A673 (cell line): ENCODE data around the gene SUCLG2. TPM values are rescaled to one million over a fixed set of nuclear protein-coding genes. Genes with fewer than 3 reads are reported as not detected.

Experiments
- BruUV-seq: library from RNA; stranded (reverse); fragments of 400-500 nt; replicated peaks from 2 replicates; lab custom pipeline; 2021; lab: Mats Ljungman, UMichigan
- CTCF ChIA-PET: fragments of 300-600 bp; sonication (Branson Sonifier 250); formaldehyde crosslinking; loops from one replicate; lab custom pipeline; 2022; ENCODE audit warnings: antibody characterized with exemption; lab: Charles Lee
- POLR2A ChIA-PET: fragments of 300-600 bp; sonication (Branson Sonifier 250); formaldehyde crosslinking; loops from one replicate; lab custom pipeline; 2022; ENCODE audit warnings: antibody characterized with exemption; ENCODE audit not compliant: low non-redundant PET; lab: Charles Lee
- DNase-seq: peaks from one replicate; pipeline ENCODE4 v3.0.0-alpha.2; 2015; ENCODE audit warnings: low spot score
- H3K27ac ChIP-seq: fragments of 200-600 bp; sonication (generic); 2 replicates; pipeline ENCODE4 v1.5.1; 2016; ENCODE audit warnings: mixed run types, low read depth, mild to moderate bottlenecking, mixed read lengths, antibody characterized with exemption, low read length; ENCODE audit not compliant: poor library complexity, severe bottlenecking
- H3K27me3 ChIP-seq: fragments of 200-600 bp; sonication (generic); replicated peaks from 2 replicates; pipeline ENCODE4 v1.6.1; 2017; ENCODE audit warnings: mixed run types, low read depth, mild to moderate bottlenecking, mixed read lengths, antibody characterized with exemption, low read length; ENCODE audit not compliant: insufficient read depth, poor library complexity
- H3K36me3 ChIP-seq: fragments of 200-600 bp; sonication (generic); 2 replicates; pipeline ENCODE4 v1.6.1; 2016; ENCODE audit warnings: mixed run types, mild to moderate bottlenecking, mixed read lengths, antibody characterized with exemption, low read length; ENCODE audit not compliant: insufficient read depth, poor library complexity, severe bottlenecking
- H3K4me1 ChIP-seq: fragments of 200-600 bp; sonication (generic); 2 replicates; pipeline ENCODE4 v1.6.1; 2017; ENCODE audit warnings: mixed run types, mild to moderate bottlenecking, mixed read lengths, antibody characterized with exemption, low read length; ENCODE audit not compliant: insufficient read depth, poor library complexity, severe bottlenecking
- H3K4me3 ChIP-seq: fragments of 200-600 bp; sonication (generic); 2 replicates; pipeline ENCODE4 v1.5.1; 2016; ENCODE audit warnings: low read depth, mixed run types, mild to moderate bottlenecking, mixed read lengths, low read length; ENCODE audit not compliant: poor library complexity, severe bottlenecking
- H3K9me3 ChIP-seq: fragments of 200-600 bp; sonication (generic); 2 replicates; pipeline ENCODE4 v1.6.1; 2016; ENCODE audit warnings: mixed run types, low read depth, mild to moderate bottlenecking, mixed read lengths, antibody characterized with exemption, low read length; ENCODE audit not compliant: poor library complexity, severe bottlenecking
- CTCF ChIP-seq: fragments of 300-800, 200-600 bp; sonication (generic); conservative IDR thresholded peaks from 2 replicates; pipeline ENCODE4 v1.5.1; 2017; ENCODE audit warnings: low read depth, mild to moderate bottlenecking, antibody characterized with exemption, low read length, moderate library complexity, mixed read lengths
- EZH2 ChIP-seq: fragments of 200-600 bp; sonication (generic); IDR thresholded peaks from 2 replicates; pipeline ENCODE4 v1.6.1; 2017; ENCODE audit warnings: borderline replicate concordance, low read depth, mild to moderate bottlenecking, mixed read lengths, antibody characterized with exemption, low read length; ENCODE audit not compliant: poor library complexity, severe bottlenecking
- intact Hi-C: fragments of 100-400 bp; cut with micrococcal nuclease; formaldehyde crosslinking; loops from one replicate; pipeline ENCODE4 v1.10.0; 2022; ENCODE audit not compliant: unreplicated experiment
- total RNA-seq: library from RNA; stranded (reverse); gene quantifications from 2 replicates; pipeline ENCODE4 v1.2.3, GENCODE V29; 2021

Gene SUCLG2
- total RNA-seq, 1 experiment from 2014 or later: 7.4 TPM

- POLR2A ChIA-PET: no interaction called here
Measured at GRCh38 chr3:67376416-67376815, 278.0 kb downstream of the SUCLG2 start.

GRCh38 chr3:67375976-67376375, 278.4 kb downstream of the SUCLG2 start:
- no peak overlapping the region for H3K27ac ChIP-seq
- H3K9me3 ChIP-seq: no peaks in the 10 kb centered on the region
- ChIA-PET POLR2A (no interaction called here), CTCF (no interaction called here)
- no TSS peak for BruUV-seq
- DNase-seq: no peak
- H3K36me3 ChIP-seq: no peaks in the 10 kb centered on the region
- TF ChIP-seq CTCF (no peak), EZH2 (no peak)
- no peak overlapping the region for H3K4me3 ChIP-seq
- H3K4me1 ChIP-seq: no peaks in the 10 kb centered on the region
- H3K27me3 ChIP-seq: no peaks in the 10 kb centered on the region
- intact Hi-C loops: no loop called here

More at GRCh38 chr3:67376416-67376815, 278.0 kb downstream of the SUCLG2 start:
- no TSS peak for BruUV-seq
- no peaks in the 10 kb centered on the region for H3K9me3 ChIP-seq
- CTCF ChIA-PET: no interaction called here
- no peak overlapping the region for H3K4me3 ChIP-seq
- intact Hi-C loops: no loop called here
- no peak overlapping the region for H3K27ac ChIP-seq
- no peak for DNase-seq
- H3K4me1 ChIP-seq: no peaks in the 10 kb centered on the region
- H3K36me3 ChIP-seq: no peaks in the 10 kb centered on the region
- no peaks in the 10 kb centered on the region for H3K27me3 ChIP-seq
- no peak for TF ChIP-seq CTCF
- TF ChIP-seq EZH2: no peak

- Histone ChIP-seq H3K4me3 (no peak overlapping the region), H3K36me3 (no peaks in the 10 kb centered on the region), H3K4me1 (no peaks in the 10 kb centered on the region), H3K27me3 (no peaks in the 10 kb centered on the region), H3K27ac (no peak overlapping the region), H3K9me3 (no peaks in the 10 kb centered on the region)
- intact Hi-C loops: no loop called here
- no peak for TF ChIP-seq CTCF
- TF ChIP-seq EZH2: no peak
- POLR2A ChIA-PET: interaction anchor here (0.8 kb wide), 1 partner anchor 8 kb away, joined by 3 read pairs; no protein-coding TSS in a partner anchor
- no peak for DNase-seq
- CTCF ChIA-PET: no interaction called here
- no TSS peak for BruUV-seq
Measured at GRCh38 chr3:67362686-67363085, 291.7 kb downstream of the SUCLG2 start.
